ENCODE measurements around the gene MED13.

DNA sequence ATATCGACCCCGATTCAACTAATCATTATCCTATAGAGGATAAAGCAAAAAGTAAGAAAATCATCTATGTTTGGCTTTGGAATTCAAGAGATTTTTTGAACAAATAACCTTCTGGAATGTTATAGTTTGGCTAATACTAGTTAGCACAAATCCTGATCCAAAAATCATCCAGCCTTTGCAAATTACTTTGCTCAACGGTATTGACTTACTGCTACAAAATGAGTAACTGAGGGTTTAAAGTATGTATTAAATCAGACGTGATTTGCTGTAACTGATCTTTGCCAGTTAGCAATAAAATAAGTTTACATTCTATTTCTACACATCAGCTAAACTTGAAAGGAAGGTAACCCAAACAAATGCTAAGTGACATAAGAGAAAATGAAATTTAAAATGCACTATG, 6.5 kb downstream of the MED13 start:
- TF ChIP-seq EZH2phosphoT487 (IDR thresholded peaks at IDR 0.05; ENCODE audit: insufficient read depth, low read depth) (no peak), EZH2 (IDR thresholded peaks at IDR 0.05; ENCODE audit: insufficient read depth, poor library complexity, severe bottlenecking) (no peak)
